Measurements from ENCODE around the gene IFNA14.

DNA sequence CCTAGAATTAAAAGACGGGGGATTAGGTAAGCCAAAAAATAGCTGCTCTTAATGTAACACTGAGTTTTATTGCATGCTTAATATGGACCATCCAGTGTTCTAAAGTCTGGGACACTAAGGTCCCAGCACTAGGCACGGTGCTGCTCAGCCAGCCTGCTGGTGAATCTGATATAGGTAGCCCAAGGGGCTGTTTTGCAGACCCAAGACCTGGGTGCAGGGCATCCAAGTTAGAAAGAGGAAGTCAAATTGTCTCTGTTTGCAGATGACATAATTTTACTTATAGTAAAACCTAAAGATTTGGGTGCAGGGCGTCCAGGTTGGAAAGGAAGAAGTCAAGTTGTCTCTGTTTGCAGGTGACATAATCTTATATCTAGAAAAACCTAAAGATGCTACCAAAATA is 47.5 kb upstream of the IFNA14 start:
- TF ChIP-seq CTCF (conservative IDR thresholded peaks at IDR 0.05), result no peak
- no peak for TF ChIP-seq EZH2 (IDR thresholded peaks at IDR 0.05; ENCODE audit: low read depth)

All from PC-9 (cell line).